Naive thymus-derived CD4-positive, alpha-beta T cell (primary cell): Measurements from ENCODE around the gene ACTL7A. TPM values are rescaled to one million over a fixed set of nuclear protein-coding genes. Genes with fewer than 3 reads are reported as not detected.
A peak's percentile ranks its signal among the peaks of the same experiment; 100 is the strongest.

Experiments
- ATAC-seq: fragments of 150-1000 bp; cut with Tn5 transposase; 2 replicates; pipeline ENCODE4 v1.10.0; 2021; ENCODE audit warnings: mild to moderate bottlenecking, moderate library complexity
- CTCF ChIA-PET: fragments of 350-600 bp; sonication (Branson Sonifier 250); formaldehyde crosslinking; loops from one replicate; lab custom pipeline; 2021; ENCODE audit warnings: antibody characterized with exemption; lab: Charles Lee
- POLR2A ChIA-PET: fragments of 350-600 bp; sonication (Branson Sonifier 250); formaldehyde crosslinking; loops from one replicate; lab custom pipeline; 2021; ENCODE audit warnings: antibody characterized with exemption, inconsistent platforms; lab: Charles Lee
- DNase-seq, 9 donors: peaks; one replicate each; pipeline versions ENCODE4 v3.0.0 to v3.0.0-alpha.2; 2020 to 2022; ENCODE audit warnings: mixed read lengths in 1 of 9
- H3K27ac ChIP-seq: one replicate; pipeline ENCODE4 v1.7.0; 2013; ENCODE audit warnings: mild to moderate bottlenecking, low read depth, low read length, moderate library complexity
- H3K27me3 ChIP-seq, 2 donors: one replicate each; pipeline ENCODE4 v1.7.0; 2013; ENCODE audit warnings: low read length in 2 of 2, mild to moderate bottlenecking in 2 of 2, moderate library complexity in 2 of 2; ENCODE audit not compliant: control insufficient read depth in 2 of 2, insufficient read depth in 2 of 2
- H3K36me3 ChIP-seq, 3 experiments: 1 replicate in 2 of 3; 2 replicates in 1 of 3; pipeline ENCODE4 v1.7.0; 2013; ENCODE audit warnings: low read length in 3 of 3, mild to moderate bottlenecking in 3 of 3, moderate library complexity in 1 of 3; ENCODE audit not compliant: insufficient read depth in 3 of 3, control insufficient read depth in 2 of 3
- H3K4me1 ChIP-seq, 2 donors: one replicate each; pipeline ENCODE4 v1.7.0; 2013; ENCODE audit warnings: low read length in 2 of 2, mild to moderate bottlenecking in 2 of 2, moderate library complexity in 1 of 2; ENCODE audit not compliant: control insufficient read depth in 2 of 2, insufficient read depth in 2 of 2
- H3K4me3 ChIP-seq: 2 replicates; pipeline ENCODE4 v1.7.0; 2013; ENCODE audit warnings: mild to moderate bottlenecking, low read length
- H3K9me3 ChIP-seq, 3 experiments: 1 replicate in 2 of 3; 2 replicates in 1 of 3; pipeline ENCODE4 v1.7.0; 2013; ENCODE audit warnings: low read length in 3 of 3; ENCODE audit not compliant: control insufficient read depth in 2 of 3
- H3K27ac Mint-ChIP-seq, 9 donors: one replicate each; pipeline ENCODE4 v1.8.0; 2020 to 2022; ENCODE audit warnings: mixed read lengths in 9 of 9, mild to moderate bottlenecking in 8 of 9, moderate library complexity in 5 of 9, inconsistent platforms in 2 of 9
- H3K27me3 Mint-ChIP-seq, 5 donors: one replicate each; pipeline ENCODE4 v1.8.0; 2021 to 2022; ENCODE audit warnings: mixed read lengths in 5 of 5, mild to moderate bottlenecking in 1 of 5
- H3K36me3 Mint-ChIP-seq, 5 donors: one replicate each; pipeline ENCODE4 v1.8.0; 2020 to 2022; ENCODE audit warnings: mixed read lengths in 5 of 5, mild to moderate bottlenecking in 3 of 5, inconsistent platforms in 1 of 5
- H3K4me1 Mint-ChIP-seq, 7 donors: one replicate each; pipeline ENCODE4 v1.8.0; 2020 to 2022; ENCODE audit warnings: mixed read lengths in 7 of 7, mild to moderate bottlenecking in 3 of 7, inconsistent platforms in 1 of 7
- H3K4me3 Mint-ChIP-seq, 10 donors: one replicate each; pipeline ENCODE4 v1.8.0; 2020 to 2022; ENCODE audit warnings: mild to moderate bottlenecking in 10 of 10, mixed read lengths in 10 of 10, moderate library complexity in 6 of 10, inconsistent platforms in 2 of 10
- H3K9me3 Mint-ChIP-seq, 11 donors: one replicate each; pipeline ENCODE4 v1.8.0; 2020 to 2022; ENCODE audit warnings: mixed read lengths in 11 of 11, mild to moderate bottlenecking in 4 of 11, inconsistent platforms in 1 of 11, moderate library complexity in 1 of 11
- intact Hi-C, 2 donors: fragments of 100-400 bp; cut with micrococcal nuclease; formaldehyde crosslinking; loops; one replicate each; pipeline ENCODE4 v1.15.1; 2023
- polyA plus RNA-seq, 2 donors: library from polyadenylated mRNA; unstranded; fragments of 300-500 nt; fragmentation: Illumina TruSeq; gene quantifications; one replicate each; pipeline ENCODE4 v1.2.3, GENCODE V29; 2021
- total RNA-seq, 6 experiments: library from RNA in 5 of 6; stranded (reverse) in 5 of 6; gene quantifications; 1 replicate in 5 of 6; 2 replicates in 1 of 6; pipeline ENCODE4 v1.2.3 and lab custom pipeline; 2021 to 2026

ACTL7A gene
- total and polyA plus RNA-seq, 7 experiments from 2014 or later, result not detected

DNA sequence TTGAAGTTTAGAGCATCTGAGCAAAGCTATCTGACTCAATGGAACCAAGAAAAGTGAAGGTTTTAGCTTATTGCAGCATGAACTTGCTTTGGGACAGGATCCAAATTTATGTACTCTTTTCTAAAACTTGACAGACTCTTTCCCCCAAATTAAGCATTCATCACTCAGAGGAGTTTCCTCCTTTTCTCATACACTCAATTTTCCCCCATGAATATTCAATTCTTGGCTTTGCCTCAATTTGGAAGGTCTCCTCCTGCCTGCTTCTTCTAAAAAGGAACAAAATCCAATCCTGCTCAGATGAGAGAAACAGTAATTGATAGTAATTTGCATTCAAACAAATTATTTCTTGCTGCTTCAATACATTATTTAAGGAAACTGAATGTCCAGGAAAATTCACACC is 5.0 kb downstream of the ACTL7A start:
- Histone ChIP-seq H3K36me3 (peaks cover 0 to 31% (median 0%) of the 10 kb centered on the region in 3 experiments), H3K4me1 (no peaks in the 10 kb centered on the region), H3K9me3 (no peaks in the 10 kb centered on the region), H3K27me3 (no peaks in the 10 kb centered on the region), H3K27ac (no peak overlapping the region), H3K4me3 (no peak overlapping the region)
- DNase-seq, result no peak
- POLR2A ChIA-PET, result no interaction called here
- H3K9me3 Mint-ChIP-seq, result peaks cover 0 to 5% (median 0%) of the 10 kb centered on the region in 11 donors
- no peaks in the 10 kb centered on the region for H3K27me3 Mint-ChIP-seq
- H3K4me1 Mint-ChIP-seq, result no peaks in the 10 kb centered on the region
- intact Hi-C loops, result no loop called here
- no peak overlapping the region for H3K4me3 Mint-ChIP-seq
- CTCF ChIA-PET, result no interaction called here
- peaks cover 21 to 48% (median 33%) of the 10 kb centered on the region in 5 donors for H3K36me3 Mint-ChIP-seq
- ATAC-seq, result no peak
- peak overlapping the region in 2 of 9 donors; percentile 16 to 53 for H3K27ac Mint-ChIP-seq

DNA sequence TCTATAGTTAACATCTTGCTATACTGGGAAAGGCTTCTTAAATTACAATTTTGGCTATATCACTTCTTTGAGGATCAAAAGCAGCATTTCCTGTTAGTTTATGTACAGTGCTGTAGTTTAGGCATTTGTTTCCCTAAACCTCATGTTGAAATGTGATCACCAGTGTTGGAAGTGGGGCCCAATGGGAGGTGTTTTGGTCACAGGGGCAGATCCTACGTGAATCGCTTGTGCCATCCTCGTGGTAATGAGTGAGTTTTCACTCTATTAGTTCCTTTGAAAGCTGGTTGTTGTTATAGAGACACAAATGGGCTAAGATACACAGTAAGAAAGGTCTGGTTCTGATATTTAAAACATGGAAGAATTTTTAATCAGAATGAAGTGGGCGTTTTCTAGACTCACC is 5.8 kb downstream of the ACTL7A start:
- H3K9me3 ChIP-seq, result no peaks in the 10 kb centered on the region
- no peaks in the 10 kb centered on the region for H3K27me3 ChIP-seq
- no peak overlapping the region for H3K4me3 ChIP-seq
- Mint-ChIP-seq H3K4me1 (no peaks in the 10 kb centered on the region), H3K9me3 (peaks cover 0 to 5% (median 0%) of the 10 kb centered on the region in 11 donors), H3K36me3 (peaks cover 22 to 54% (median 36%) of the 10 kb centered on the region in 5 donors), H3K27me3 (no peaks in the 10 kb centered on the region), H3K4me3 (no peak overlapping the region), H3K27ac (peak overlapping the region in 1 of 9 donors; percentile 19)
- no peaks in the 10 kb centered on the region for H3K4me1 ChIP-seq
- DNase-seq, result no peak
- intact Hi-C loops, result no loop called here
- no peak for ATAC-seq
- POLR2A ChIA-PET, result no interaction called here
- no peak overlapping the region for H3K27ac ChIP-seq
- peaks cover 0 to 33% (median 0%) of the 10 kb centered on the region in 3 experiments for H3K36me3 ChIP-seq
- CTCF ChIA-PET, result no interaction called here

GRCh38 chr9:108869092-108869725 is 7.1 kb downstream of the ACTL7A start:
- no peak overlapping the region for H3K27ac ChIP-seq
- H3K27me3 ChIP-seq, result no peaks in the 10 kb centered on the region
- H3K4me3 ChIP-seq, result no peak overlapping the region
- ChIA-PET CTCF (no interaction called here), POLR2A (interaction anchor here (0.6 kb wide), 1 partner anchor 280 kb away, joined by 4 read pairs; no protein-coding TSS in a partner anchor)
- no peaks in the 10 kb centered on the region for H3K27me3 Mint-ChIP-seq
- no peak for DNase-seq
- ATAC-seq, result no peak
- peaks cover 22 to 67% (median 50%) of the 10 kb centered on the region in 5 donors for H3K36me3 Mint-ChIP-seq
- peaks cover 1 to 47% (median 6%) of the 10 kb centered on the region in 3 experiments for H3K36me3 ChIP-seq
- intact Hi-C loops, result no loop called here
- peaks cover 0 to 5% (median 0%) of the 10 kb centered on the region in 11 donors for H3K9me3 Mint-ChIP-seq
- H3K27ac Mint-ChIP-seq, result no peak overlapping the region
- no peaks in the 10 kb centered on the region for H3K4me1 Mint-ChIP-seq
- H3K4me1 ChIP-seq, result no peaks in the 10 kb centered on the region
- H3K9me3 ChIP-seq, result no peaks in the 10 kb centered on the region
- H3K4me3 Mint-ChIP-seq, result no peak overlapping the region

GRCh38 chr9:108874058-108874788 is 12.2 kb downstream of the ACTL7A start:
- H3K9me3 Mint-ChIP-seq, result peaks cover 0 to 5% (median 0%) of the 10 kb centered on the region in 11 donors
- H3K27me3 Mint-ChIP-seq, result no peaks in the 10 kb centered on the region
- ATAC-seq (no peak), DNase-seq (no peak)
- intact Hi-C loops, result no loop called here
- Histone ChIP-seq H3K4me3 (no peak overlapping the region), H3K36me3 (peaks cover 7 to 86% (median 12%) of the 10 kb centered on the region in 3 experiments), H3K27me3 (no peaks in the 10 kb centered on the region), H3K27ac (no peak overlapping the region), H3K4me1 (no peaks in the 10 kb centered on the region), H3K9me3 (no peaks in the 10 kb centered on the region)
- CTCF ChIA-PET, result no interaction called here
- POLR2A ChIA-PET, result no interaction called here
- H3K36me3 Mint-ChIP-seq, result peaks cover 17 to 89% (median 68%) of the 10 kb centered on the region in 5 donors
- H3K4me3 Mint-ChIP-seq, result no peak overlapping the region
- H3K27ac Mint-ChIP-seq, result no peak overlapping the region
- H3K4me1 Mint-ChIP-seq, result no peaks in the 10 kb centered on the region

DNA sequence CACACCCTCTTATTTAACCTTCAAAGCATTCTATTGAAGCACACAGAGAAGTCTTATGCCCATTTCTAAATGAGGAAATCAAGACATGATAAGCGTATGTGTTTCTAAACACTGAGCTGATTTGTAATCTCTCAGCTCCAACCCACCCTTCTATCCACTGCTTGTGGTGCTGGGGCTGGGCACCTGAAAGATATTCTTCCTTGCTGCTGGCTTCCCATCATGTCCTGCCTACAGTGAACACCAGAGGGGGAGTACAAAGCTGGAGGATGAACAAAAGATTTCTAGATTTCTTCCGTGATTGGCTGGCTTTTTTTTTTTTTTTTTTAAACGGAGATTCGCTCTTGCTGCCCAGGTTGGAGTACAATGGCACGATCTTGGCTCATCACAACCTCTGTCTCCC is 14.4 kb downstream of the ACTL7A start:
- Histone ChIP-seq H3K27ac (no peak overlapping the region), H3K4me3 (no peak overlapping the region), H3K36me3 (peaks cover 7 to 90% (median 12%) of the 10 kb centered on the region in 3 experiments), H3K9me3 (no peaks in the 10 kb centered on the region), H3K27me3 (no peaks in the 10 kb centered on the region), H3K4me1 (no peaks in the 10 kb centered on the region)
- DNase-seq, result no peak
- ATAC-seq, result no peak
- ChIA-PET POLR2A (no interaction called here), CTCF (interaction anchor here (0.6 to 0.7 kb wide), 2 partner anchors 17 to 84 kb away, joined by 3 read pairs; no protein-coding TSS in a partner anchor)
- Mint-ChIP-seq H3K27ac (no peak overlapping the region), H3K4me1 (no peaks in the 10 kb centered on the region), H3K27me3 (no peaks in the 10 kb centered on the region), H3K36me3 (peaks cover 16 to 89% (median 68%) of the 10 kb centered on the region in 5 donors), H3K4me3 (no peak overlapping the region), H3K9me3 (peaks cover 0 to 5% (median 0%) of the 10 kb centered on the region in 11 donors)
- intact Hi-C loops, result no loop called here

DNA sequence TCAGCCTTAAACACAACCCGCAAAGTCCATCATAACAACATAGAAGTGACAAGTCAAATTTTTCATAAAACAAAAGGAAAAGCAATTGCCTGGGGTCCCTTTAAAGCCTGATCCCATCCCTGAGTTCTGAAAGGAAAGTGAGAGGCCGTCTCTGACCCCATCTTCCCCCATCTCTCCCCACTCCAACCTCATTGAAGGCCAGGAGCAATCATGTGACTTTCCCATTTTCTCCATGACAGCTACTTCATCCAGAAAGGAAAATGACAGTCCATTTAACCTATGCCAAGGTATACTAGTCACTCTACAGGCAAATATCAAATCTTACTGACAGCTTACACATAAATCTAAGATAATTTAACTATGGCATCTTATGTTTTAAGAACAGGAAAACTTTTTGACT is 15.5 kb downstream of the ACTL7A start:
- ATAC-seq, result no peak
- H3K36me3 Mint-ChIP-seq, result peaks cover 13 to 85% (median 63%) of the 10 kb centered on the region in 5 donors
- H3K4me3 ChIP-seq, result no peak overlapping the region
- no peaks in the 10 kb centered on the region for H3K9me3 Mint-ChIP-seq
- no peaks in the 10 kb centered on the region for H3K27me3 Mint-ChIP-seq
- peaks cover 7 to 89% (median 12%) of the 10 kb centered on the region in 3 experiments for H3K36me3 ChIP-seq
- H3K27me3 ChIP-seq, result no peaks in the 10 kb centered on the region
- DNase-seq, result no peak
- no peak overlapping the region for H3K4me3 Mint-ChIP-seq
- peaks cover 0 to 4% (median 0%) of the 10 kb centered on the region in 7 donors for H3K4me1 Mint-ChIP-seq
- H3K9me3 ChIP-seq, result no peaks in the 10 kb centered on the region
- POLR2A ChIA-PET, result no interaction called here
- H3K27ac Mint-ChIP-seq, result peak overlapping the region in 1 of 9 donors; percentile 10
- H3K4me1 ChIP-seq, result no peaks in the 10 kb centered on the region
- intact Hi-C loops, result no loop called here
- CTCF ChIA-PET, result interaction anchor here (0.8 kb wide), 1 partner anchor 332 kb away, joined by 3 read pairs; no protein-coding TSS in a partner anchor
- no peak overlapping the region for H3K27ac ChIP-seq
